GM23338 (cell line): Measurements from ENCODE around the gene STAC2. TPM values are rescaled to one million over a fixed set of nuclear protein-coding genes. Genes with fewer than 3 reads are reported as not detected.

ENCODE experiments used
- ATAC-seq: fragments of 200-7000 bp; cut with Tn5 transposase; 3 replicates; pipeline ENCODE4 v1.9.1; 2020
- DNase-seq: peaks from one replicate; pipeline ENCODE4 v3.0.0-alpha.2; 2015; ENCODE audit warnings: low spot score
- H2AFZ ChIP-seq: fragments of 200-600 bp; sonication (generic); 2 replicates; pipeline ENCODE4 v1.8.0; 2016; ENCODE audit warnings: antibody characterized with exemption, mild to moderate bottlenecking, moderate library complexity
- H3F3A ChIP-seq: fragments of 200-600 bp; sonication (generic); replicated peaks from 2 replicates; pipeline ENCODE4 v1.8.0; 2017; ENCODE audit warnings: antibody characterized with exemption, mixed run types, low read depth
- H3K27ac ChIP-seq: fragments of 200-600 bp; sonication (generic); 2 replicates; pipeline ENCODE4 v1.6.1; 2016; ENCODE audit warnings: low read depth
- H3K27me3 ChIP-seq: fragments of 200-600 bp; sonication (generic); 2 replicates; pipeline ENCODE4 v1.8.0; 2016; ENCODE audit warnings: mild to moderate bottlenecking, mixed run types, moderate library complexity; ENCODE audit not compliant: insufficient read depth
- H3K36me3 ChIP-seq: fragments of 200-600 bp; sonication (generic); 2 replicates; pipeline ENCODE4 v1.8.0; 2016; ENCODE audit warnings: mild to moderate bottlenecking; ENCODE audit not compliant: insufficient read depth
- H3K4me1 ChIP-seq: fragments of 200-600 bp; sonication (generic); 2 replicates; pipeline ENCODE4 v1.8.0; 2016; ENCODE audit warnings: mild to moderate bottlenecking, moderate library complexity; ENCODE audit not compliant: insufficient read depth
- H3K4me2 ChIP-seq: fragments of 200-600 bp; sonication (generic); 2 replicates; pipeline ENCODE4 v1.7.1; 2017; ENCODE audit warnings: mixed run types
- H3K4me3 ChIP-seq: fragments of 200-600 bp; sonication (generic); 2 replicates; pipeline ENCODE4 v1.6.1; 2016; ENCODE audit warnings: mixed run types
- H3K79me2 ChIP-seq: fragments of 200-600 bp; sonication (generic); replicated peaks from 2 replicates; pipeline ENCODE4 v1.8.0; 2017; ENCODE audit warnings: mild to moderate bottlenecking; ENCODE audit not compliant: insufficient read depth
- H3K9me2 ChIP-seq: fragments of 200-600 bp; sonication (generic); 2 replicates; pipeline ENCODE4 v1.8.0; 2017; ENCODE audit not compliant: insufficient read depth
- H4K20me1 ChIP-seq: fragments of 200-600 bp; sonication (generic); replicated peaks from 2 replicates; pipeline ENCODE4 v1.8.0; 2017; ENCODE audit warnings: mild to moderate bottlenecking; ENCODE audit not compliant: insufficient read depth
- H3K27ac Mint-ChIP-seq: 2 replicates; pipeline ENCODE4 v1.8.0; 2020; ENCODE audit warnings: inconsistent platforms, mild to moderate bottlenecking, moderate library complexity, mixed read lengths
- H3K27me3 Mint-ChIP-seq: 3 replicates; pipeline ENCODE4 v1.8.0; 2022; ENCODE audit warnings: low read depth, mild to moderate bottlenecking, moderate library complexity, mixed read lengths, inconsistent platforms; ENCODE audit not compliant: insufficient read depth, poor library complexity
- H3K36me3 Mint-ChIP-seq: 3 replicates; pipeline ENCODE4 v1.8.0; 2021; ENCODE audit warnings: low read depth, mild to moderate bottlenecking, inconsistent platforms, moderate library complexity, mixed read lengths
- H3K4me1 Mint-ChIP-seq: 3 replicates; pipeline ENCODE4 v1.8.0; 2020; ENCODE audit warnings: mild to moderate bottlenecking, inconsistent platforms, mixed read lengths
- H3K4me3 Mint-ChIP-seq: 3 replicates; pipeline ENCODE4 v1.8.0; 2021; ENCODE audit warnings: moderate library complexity, mild to moderate bottlenecking, inconsistent platforms, mixed read lengths
- H3K9me3 Mint-ChIP-seq: 3 replicates; pipeline ENCODE4 v1.8.0; 2020; ENCODE audit warnings: moderate library complexity, mild to moderate bottlenecking, inconsistent platforms, mixed read lengths
- EZH2 ChIP-seq: fragments of 200-600 bp; sonication (generic); IDR thresholded peaks from one replicate; pipeline ENCODE4 v1.8.0; 2017; ENCODE audit warnings: antibody characterized with exemption, mild to moderate bottlenecking, low read depth; ENCODE audit not compliant: unreplicated experiment
- EZH2phosphoT487 ChIP-seq: fragments of 200-600 bp; sonication (generic); IDR thresholded peaks from one replicate; pipeline ENCODE4 v1.8.1; 2018; ENCODE audit warnings: antibody characterized with exemption; ENCODE audit not compliant: unreplicated experiment
- NANOG ChIP-seq: IDR thresholded peaks from 2 replicates; pipeline ENCODE4 v1.6.1; 2016; ENCODE audit warnings: antibody characterized with exemption, borderline replicate concordance
- STAT1 ChIP-seq: IDR thresholded peaks from one replicate; pipeline ENCODE4 v1.6.1; 2016; ENCODE audit warnings: antibody characterized with exemption; ENCODE audit not compliant: unreplicated experiment
- ZNF114 ChIP-seq: fragments of 250-450 bp; sonication (Bioruptor Pico); IDR thresholded peaks from 2 replicates; pipeline ENCODE4 v1.5.0; 2020; ENCODE audit warnings: mild to moderate bottlenecking, moderate library complexity
- ZNF331 ChIP-seq: fragments of 250-450 bp; sonication (Bioruptor Pico); IDR thresholded peaks from 2 replicates; pipeline ENCODE4 v1.5.0; 2020; ENCODE audit warnings: low read depth, mild to moderate bottlenecking, moderate library complexity
- polyA plus RNA-seq: library from polyadenylated mRNA; unstranded; fragments of >200 nt; fragmentation: Nextera tagmentation; extraction: Ambion mirVana; gene quantifications from 2 replicates; pipeline ENCODE4 v1.2.1, GENCODE V29; 2016
- total RNA-seq: library from RNA; depleted of rRNA; stranded (reverse); fragments of >200 nt; shearing (Covaris generic); gene quantifications from 2 replicates; pipeline ENCODE4 v1.2.3, GENCODE V29; 2014
- TF ChIP-seq, protein P1 (sequence below), 2 experiments: fragments of 200-600 bp in 1 of 2; sonication (generic) in 1 of 2; conservative IDR thresholded peaks; 2 replicates each; pipeline versions ENCODE4 v1.5.1 to v1.6.1; 2016 to 2017; ENCODE audit warnings: antibody characterized with exemption in 2 of 2, low read depth in 2 of 2, mild to moderate bottlenecking in 2 of 2, moderate library complexity in 1 of 2
- TF ChIP-seq, protein P2 (sequence below): fragments of 250-450 bp; sonication (Bioruptor Pico); IDR thresholded peaks from 2 replicates; pipeline ENCODE4 v1.5.0; 2020; ENCODE audit warnings: mild to moderate bottlenecking, moderate library complexity

STAC2 gene
- total and polyA plus RNA-seq, 2 experiments from 2014 or later = 1.9 to 3.1 TPM

DNA sequence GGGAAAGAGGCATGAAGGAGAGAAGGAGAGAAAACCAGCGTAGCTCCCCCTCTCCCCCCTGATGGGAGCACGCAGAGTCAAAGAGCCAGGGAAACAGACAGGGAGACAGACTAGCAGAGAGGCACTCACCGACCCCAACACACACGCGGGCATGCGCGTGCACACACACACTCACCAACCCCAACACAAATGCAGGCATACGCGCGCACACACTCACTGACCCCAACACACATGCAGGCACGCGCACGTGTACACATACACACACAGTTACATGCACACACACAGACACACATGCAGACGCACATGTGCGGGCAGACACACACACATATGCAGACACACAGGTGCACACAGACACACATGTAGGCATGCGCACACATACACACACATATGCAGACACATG, 32.8 kb downstream of the STAC2 start:
- Histone ChIP-seq H3K27me3 (no peaks in the 10 kb centered on the region), H2AFZ (no peak overlapping the region), H3K79me2 (peaks cover 23% of the 10 kb centered on the region), H4K20me1 (peaks cover 13% of the 10 kb centered on the region), H3K4me1 (peaks cover 20% of the 10 kb centered on the region), H3F3A (no peaks in the 10 kb centered on the region), H3K4me3 (no peak overlapping the region), H3K4me2 (no peak overlapping the region), H3K9me2 (no peaks in the 10 kb centered on the region), H3K27ac (no peak overlapping the region), H3K36me3 (peaks cover 8% of the 10 kb centered on the region)
- no peak for TF ChIP-seq EZH2phosphoT487
- TF ChIP-seq NANOG = no peak
- TF ChIP-seq, protein P1, sequence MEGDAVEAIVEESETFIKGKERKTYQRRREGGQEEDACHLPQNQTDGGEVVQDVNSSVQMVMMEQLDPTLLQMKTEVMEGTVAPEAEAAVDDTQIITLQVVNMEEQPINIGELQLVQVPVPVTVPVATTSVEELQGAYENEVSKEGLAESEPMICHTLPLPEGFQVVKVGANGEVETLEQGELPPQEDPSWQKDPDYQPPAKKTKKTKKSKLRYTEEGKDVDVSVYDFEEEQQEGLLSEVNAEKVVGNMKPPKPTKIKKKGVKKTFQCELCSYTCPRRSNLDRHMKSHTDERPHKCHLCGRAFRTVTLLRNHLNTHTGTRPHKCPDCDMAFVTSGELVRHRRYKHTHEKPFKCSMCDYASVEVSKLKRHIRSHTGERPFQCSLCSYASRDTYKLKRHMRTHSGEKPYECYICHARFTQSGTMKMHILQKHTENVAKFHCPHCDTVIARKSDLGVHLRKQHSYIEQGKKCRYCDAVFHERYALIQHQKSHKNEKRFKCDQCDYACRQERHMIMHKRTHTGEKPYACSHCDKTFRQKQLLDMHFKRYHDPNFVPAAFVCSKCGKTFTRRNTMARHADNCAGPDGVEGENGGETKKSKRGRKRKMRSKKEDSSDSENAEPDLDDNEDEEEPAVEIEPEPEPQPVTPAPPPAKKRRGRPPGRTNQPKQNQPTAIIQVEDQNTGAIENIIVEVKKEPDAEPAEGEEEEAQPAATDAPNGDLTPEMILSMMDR (conservative IDR thresholded peaks at IDR 0.05; ENCODE audit: low read depth in 2 of 2) = no peak
- TF ChIP-seq STAT1 = no peak
- H3K9me3 Mint-ChIP-seq = no peaks in the 10 kb centered on the region
- DNase-seq (no peak), ATAC-seq (no peak)
- no peak overlapping the region; the same call in 1 of the 2 replicates for H3K27ac Mint-ChIP-seq
- peaks cover 34% of the 10 kb centered on the region for H3K36me3 Mint-ChIP-seq
- H3K4me3 Mint-ChIP-seq = no peak overlapping the region
- peaks cover 25% of the 10 kb centered on the region for H3K4me1 Mint-ChIP-seq
- H3K27me3 Mint-ChIP-seq = peaks cover 10% of the 10 kb centered on the region

- Mint-ChIP-seq H3K27me3 (peaks cover 10% of the 10 kb centered on the region), H3K9me3 (no peaks in the 10 kb centered on the region), H3K27ac (no peak overlapping the region), H3K4me1 (peaks cover 25% of the 10 kb centered on the region), H3K4me3 (no peak overlapping the region; the same call in 2 of the 3 replicates), H3K36me3 (peaks cover 42% of the 10 kb centered on the region)
- Histone ChIP-seq H3F3A (no peaks in the 10 kb centered on the region), H3K9me2 (no peaks in the 10 kb centered on the region), H3K36me3 (peaks cover 14% of the 10 kb centered on the region), H2AFZ (no peak overlapping the region), H3K79me2 (peaks cover 23% of the 10 kb centered on the region), H3K4me1 (peaks cover 19% of the 10 kb centered on the region), H3K27me3 (no peaks in the 10 kb centered on the region), H3K27ac (no peak overlapping the region), H3K4me2 (no peak overlapping the region), H4K20me1 (peaks cover 13% of the 10 kb centered on the region), H3K4me3 (no peak overlapping the region)
- DNase-seq = no peak
- ATAC-seq = no peak
- TF ChIP-seq, protein P2, sequence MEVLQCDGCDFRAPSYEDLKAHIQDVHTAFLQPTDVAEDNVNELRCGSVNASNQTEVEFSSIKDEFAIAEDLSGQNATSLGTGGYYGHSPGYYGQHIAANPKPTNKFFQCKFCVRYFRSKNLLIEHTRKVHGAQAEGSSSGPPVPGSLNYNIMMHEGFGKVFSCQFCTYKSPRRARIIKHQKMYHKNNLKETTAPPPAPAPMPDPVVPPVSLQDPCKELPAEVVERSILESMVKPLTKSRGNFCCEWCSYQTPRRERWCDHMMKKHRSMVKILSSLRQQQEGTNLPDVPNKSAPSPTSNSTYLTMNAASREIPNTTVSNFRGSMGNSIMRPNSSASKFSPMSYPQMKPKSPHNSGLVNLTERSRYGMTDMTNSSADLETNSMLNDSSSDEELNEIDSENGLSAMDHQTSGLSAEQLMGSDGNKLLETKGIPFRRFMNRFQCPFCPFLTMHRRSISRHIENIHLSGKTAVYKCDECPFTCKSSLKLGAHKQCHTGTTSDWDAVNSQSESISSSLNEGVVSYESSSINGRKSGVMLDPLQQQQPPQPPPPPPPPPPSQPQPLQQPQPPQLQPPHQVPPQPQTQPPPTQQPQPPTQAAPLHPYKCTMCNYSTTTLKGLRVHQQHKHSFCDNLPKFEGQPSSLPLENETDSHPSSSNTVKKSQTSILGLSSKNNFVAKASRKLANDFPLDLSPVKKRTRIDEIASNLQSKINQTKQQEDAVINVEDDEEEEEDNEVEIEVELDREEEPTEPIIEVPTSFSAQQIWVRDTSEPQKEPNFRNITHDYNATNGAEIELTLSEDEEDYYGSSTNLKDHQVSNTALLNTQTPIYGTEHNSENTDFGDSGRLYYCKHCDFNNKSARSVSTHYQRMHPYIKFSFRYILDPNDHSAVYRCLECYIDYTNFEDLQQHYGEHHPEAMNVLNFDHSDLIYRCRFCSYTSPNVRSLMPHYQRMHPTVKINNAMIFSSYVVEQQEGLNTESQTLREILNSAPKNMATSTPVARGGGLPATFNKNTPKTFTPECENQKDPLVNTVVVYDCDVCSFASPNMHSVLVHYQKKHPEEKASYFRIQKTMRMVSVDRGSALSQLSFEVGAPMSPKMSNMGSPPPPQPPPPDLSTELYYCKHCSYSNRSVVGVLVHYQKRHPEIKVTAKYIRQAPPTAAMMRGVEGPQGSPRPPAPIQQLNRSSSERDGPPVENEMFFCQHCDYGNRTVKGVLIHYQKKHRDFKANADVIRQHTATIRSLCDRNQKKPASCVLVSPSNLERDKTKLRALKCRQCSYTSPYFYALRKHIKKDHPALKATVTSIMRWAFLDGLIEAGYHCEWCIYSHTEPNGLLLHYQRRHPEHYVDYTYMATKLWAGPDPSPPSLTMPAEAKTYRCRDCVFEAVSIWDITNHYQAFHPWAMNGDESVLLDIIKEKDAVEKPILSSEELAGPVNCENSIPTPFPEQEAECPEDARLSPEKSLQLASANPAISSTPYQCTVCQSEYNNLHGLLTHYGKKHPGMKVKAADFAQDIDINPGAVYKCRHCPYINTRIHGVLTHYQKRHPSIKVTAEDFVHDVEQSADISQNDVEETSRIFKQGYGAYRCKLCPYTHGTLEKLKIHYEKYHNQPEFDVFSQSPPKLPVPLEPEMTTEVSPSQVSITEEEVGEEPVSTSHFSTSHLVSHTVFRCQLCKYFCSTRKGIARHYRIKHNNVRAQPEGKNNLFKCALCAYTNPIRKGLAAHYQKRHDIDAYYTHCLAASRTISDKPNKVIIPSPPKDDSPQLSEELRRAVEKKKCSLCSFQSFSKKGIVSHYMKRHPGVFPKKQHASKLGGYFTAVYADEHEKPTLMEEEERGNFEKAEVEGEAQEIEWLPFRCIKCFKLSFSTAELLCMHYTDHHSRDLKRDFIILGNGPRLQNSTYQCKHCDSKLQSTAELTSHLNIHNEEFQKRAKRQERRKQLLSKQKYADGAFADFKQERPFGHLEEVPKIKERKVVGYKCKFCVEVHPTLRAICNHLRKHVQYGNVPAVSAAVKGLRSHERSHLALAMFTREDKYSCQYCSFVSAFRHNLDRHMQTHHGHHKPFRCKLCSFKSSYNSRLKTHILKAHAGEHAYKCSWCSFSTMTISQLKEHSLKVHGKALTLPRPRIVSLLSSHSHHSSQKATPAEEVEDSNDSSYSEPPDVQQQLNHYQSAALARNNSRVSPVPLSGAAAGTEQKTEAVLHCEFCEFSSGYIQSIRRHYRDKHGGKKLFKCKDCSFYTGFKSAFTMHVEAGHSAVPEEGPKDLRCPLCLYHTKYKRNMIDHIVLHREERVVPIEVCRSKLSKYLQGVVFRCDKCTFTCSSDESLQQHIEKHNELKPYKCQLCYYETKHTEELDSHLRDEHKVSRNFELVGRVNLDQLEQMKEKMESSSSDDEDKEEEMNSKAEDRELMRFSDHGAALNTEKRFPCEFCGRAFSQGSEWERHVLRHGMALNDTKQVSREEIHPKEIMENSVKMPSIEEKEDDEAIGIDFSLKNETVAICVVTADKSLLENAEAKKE = no peak
- TF ChIP-seq ZNF114 (no peak), EZH2 (no peak), ZNF331 (CRISPR knock-in tag) (no peak), NANOG (no peak)
- TF ChIP-seq, protein P1 (conservative IDR thresholded peaks at IDR 0.05; ENCODE audit: low read depth in 2 of 2) = no peak
Observed at GRCh38 chr17:39191750-39192510, 33.8 kb downstream of the STAC2 start.
